ENCODE data around the gene PDE1A.

GRCh38 chr2:182252534-182252933 is 174.3 kb downstream of the PDE1A start:
- no peak for TF ChIP-seq CTCF (conservative IDR thresholded peaks at IDR 0.05; ENCODE audit: low read depth, low read length)
- no peak for TF ChIP-seq EZH2 (IDR thresholded peaks at IDR 0.05; ENCODE audit: low read length, unreplicated experiment)
- TF ChIP-seq EZH2phosphoT487 (IDR thresholded peaks at IDR 0.05; ENCODE audit: borderline replicate concordance, low read length), result no peak

Data from PC-3 (cell line).